ENCODE results near the gene MTX3.

- TF ChIP-seq ATF2 (CRISPR knock-in tag; IDR thresholded peaks at IDR 0.05; ENCODE audit: borderline replicate concordance, low read depth) (no peak), TCF7 (CRISPR knock-in tag; IDR thresholded peaks at IDR 0.05; ENCODE audit: low read depth) (no peak), CTCF (IDR thresholded peaks at IDR 0.05) (no peak), CREM (CRISPR knock-in tag; IDR thresholded peaks at IDR 0.05) (no peak), USF1 (CRISPR knock-in tag; IDR thresholded peaks at IDR 0.05) (no peak), ARID4B (CRISPR knock-in tag; IDR thresholded peaks at IDR 0.05; ENCODE audit: borderline replicate concordance) (no peak), ETV6 (CRISPR knock-in tag; IDR thresholded peaks at IDR 0.05) (no peak), ZNF121 (CRISPR knock-in tag; IDR thresholded peaks at IDR 0.05) (no peak)
Measured at GRCh38 chr5:80036615-80037014, 45.6 kb upstream of the MTX3 start.
